Raji (cell line): ENCODE data around the gene KIF2B.

Experiments
- POLR2A ChIP-seq: IDR thresholded peaks from 2 replicates; pipeline ENCODE4 v1.6.1; 2011; ENCODE audit warnings: low read depth, low read length, control low read depth; ENCODE audit not compliant: insufficient read depth

Gene KIF2B

DNA sequence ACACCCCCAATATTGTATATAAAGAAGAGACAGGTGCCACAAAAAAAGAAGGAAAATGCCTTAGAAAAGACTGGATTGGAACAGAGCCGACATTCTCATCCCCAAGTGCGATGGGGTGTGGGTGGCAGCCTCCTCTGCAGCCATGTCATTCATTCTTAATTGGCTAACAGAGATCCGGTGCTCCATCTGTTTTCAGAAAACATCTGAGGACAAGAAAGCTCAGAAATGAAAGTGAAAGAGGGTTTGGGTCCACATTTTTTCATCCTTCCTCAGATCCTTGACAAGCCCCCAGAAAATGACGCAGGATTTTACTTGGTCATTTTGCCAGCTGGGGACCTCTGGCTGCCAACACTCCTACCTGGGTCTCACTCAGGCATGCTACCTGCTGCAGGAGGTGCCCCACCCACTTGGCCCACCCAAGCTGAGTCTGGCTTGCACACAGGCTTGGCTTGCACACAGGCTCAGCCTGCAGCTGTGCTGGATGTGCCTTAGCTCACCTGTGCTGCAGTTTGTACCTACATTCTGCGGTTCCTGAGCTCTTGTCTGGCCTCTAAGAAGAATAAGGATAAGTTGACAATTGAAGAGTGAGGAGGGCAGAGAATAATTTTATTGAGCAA, 21.9 kb downstream of the KIF2B start:
- no peak for TF ChIP-seq POLR2A
